ENCODE results near the gene EXOC3L4.

Gene EXOC3L4

GRCh38 chr14:103139132-103140025 lies 44.9 kb downstream of the EXOC3L4 start:
- Mint-ChIP-seq H3K4me3 (peak overlapping the region; percentile 60 to 78 (median 77)), H3K27ac (peak overlapping the region; percentile 80 to 85 (median 81)), H3K36me3 (ENCODE audit: low read depth) (peaks cover 5% of the 10 kb centered on the region), H3K4me1 (peaks cover 51% of the 10 kb centered on the region), H3K27me3 (ENCODE audit: low read depth) (no peaks in the 10 kb centered on the region), H3K9me3 (no peaks in the 10 kb centered on the region)
- TF ChIP-seq CTCF (IDR thresholded peaks at IDR 0.05; ENCODE audit: unreplicated experiment in 3 of 3) = no peak

GRCh38 chr14:103140316-103141109 lies 46.0 kb downstream of the EXOC3L4 start:
- H3K4me1 Mint-ChIP-seq = peaks cover 51% of the 10 kb centered on the region
- H3K27me3 Mint-ChIP-seq (ENCODE audit: low read depth) = no peaks in the 10 kb centered on the region
- TF ChIP-seq CTCF (IDR thresholded peaks at IDR 0.05; ENCODE audit: unreplicated experiment in 3 of 3) = no peak
- H3K36me3 Mint-ChIP-seq (ENCODE audit: low read depth) = no peaks in the 10 kb centered on the region
- H3K27ac Mint-ChIP-seq = peak overlapping the region; percentile 22 to 61 (median 31)
- no peaks in the 10 kb centered on the region for H3K9me3 Mint-ChIP-seq
- peak overlapping the region in 2 of 3 experiments; percentile 24 to 53 for H3K4me3 Mint-ChIP-seq

- H3K36me3 Mint-ChIP-seq (ENCODE audit: low read depth) = no peaks in the 10 kb centered on the region
- peak; percentile 35 to 57 (median 48) for TF ChIP-seq CTCF (IDR thresholded peaks at IDR 0.05; ENCODE audit: unreplicated experiment in 3 of 3)
- peaks cover 51% of the 10 kb centered on the region for H3K4me1 Mint-ChIP-seq
- peak overlapping the region in 1 of 3 experiments; percentile 19 for H3K4me3 Mint-ChIP-seq
- no peaks in the 10 kb centered on the region for H3K9me3 Mint-ChIP-seq
- H3K27me3 Mint-ChIP-seq (ENCODE audit: low read depth) = no peaks in the 10 kb centered on the region
- peak overlapping the region; percentile 22 to 61 (median 35) for H3K27ac Mint-ChIP-seq
These were observed 46.7 kb downstream of the EXOC3L4 start for GRCh38 chr14:103141117-103141796.

- H3K4me3 Mint-ChIP-seq = no peak overlapping the region
- no peaks in the 10 kb centered on the region for H3K36me3 Mint-ChIP-seq (ENCODE audit: low read depth)
- H3K27me3 Mint-ChIP-seq (ENCODE audit: low read depth) = peaks cover 6% of the 10 kb centered on the region
- TF ChIP-seq CTCF (IDR thresholded peaks at IDR 0.05; ENCODE audit: unreplicated experiment in 3 of 3) = no peak
- H3K9me3 Mint-ChIP-seq = no peaks in the 10 kb centered on the region
- no peak overlapping the region for H3K27ac Mint-ChIP-seq
- H3K4me1 Mint-ChIP-seq = peaks cover 46% of the 10 kb centered on the region
These were observed 47.5 kb downstream of the EXOC3L4 start for GRCh38 chr14:103142026-103142425.

GRCh38 chr14:103142721-103143302 lies 48.3 kb downstream of the EXOC3L4 start:
- H3K36me3 Mint-ChIP-seq (ENCODE audit: low read depth) = no peaks in the 10 kb centered on the region
- peaks cover 11% of the 10 kb centered on the region for H3K27me3 Mint-ChIP-seq (ENCODE audit: low read depth)
- peak overlapping the region in 2 of 3 experiments; percentile 6 to 66 for H3K27ac Mint-ChIP-seq
- H3K9me3 Mint-ChIP-seq = no peaks in the 10 kb centered on the region
- H3K4me1 Mint-ChIP-seq = peaks cover 38% of the 10 kb centered on the region
- H3K4me3 Mint-ChIP-seq = no peak overlapping the region
- no peak for TF ChIP-seq CTCF (IDR thresholded peaks at IDR 0.05; ENCODE audit: unreplicated experiment in 3 of 3)
